Transverse colon (tissue), 4 donors: ENCODE data around the gene AP1M1.

ENCODE experiments used
- EP300 ChIP-seq: sonication (generic); formaldehyde crosslinking; IDR thresholded peaks from one replicate; pipeline ENCODE4 v1.6.1; 2017; ENCODE audit warnings: antibody characterized with exemption, low read depth
- POLR2A ChIP-seq: fragments of 450-650 bp; IDR thresholded peaks from one replicate; pipeline ENCODE4 v1.6.1; 2016; ENCODE audit warnings: antibody characterized with exemption, mild to moderate bottlenecking, moderate library complexity
- POLR2AphosphoS5 ChIP-seq, 3 donors: sonication (generic); formaldehyde crosslinking; IDR thresholded peaks; one replicate each; pipeline ENCODE4 v1.6.1; 2016; ENCODE audit warnings: antibody characterized with exemption in 3 of 3
- TF ChIP-seq, protein P1 (sequence below), 5 experiments: fragments of 200-600 bp in 3 of 5; fragments of 450-650 bp in 2 of 5; sonication (generic) in 3 of 5; IDR thresholded peaks; 1 replicate in 2 of 5; 2 replicates in 3 of 5; pipeline ENCODE4 v1.5.1; 2016 to 2017; ENCODE audit warnings: antibody characterized with exemption in 5 of 5, inconsistent platforms in 3 of 5, mild to moderate bottlenecking in 2 of 5, moderate library complexity in 1 of 5

DNA sequence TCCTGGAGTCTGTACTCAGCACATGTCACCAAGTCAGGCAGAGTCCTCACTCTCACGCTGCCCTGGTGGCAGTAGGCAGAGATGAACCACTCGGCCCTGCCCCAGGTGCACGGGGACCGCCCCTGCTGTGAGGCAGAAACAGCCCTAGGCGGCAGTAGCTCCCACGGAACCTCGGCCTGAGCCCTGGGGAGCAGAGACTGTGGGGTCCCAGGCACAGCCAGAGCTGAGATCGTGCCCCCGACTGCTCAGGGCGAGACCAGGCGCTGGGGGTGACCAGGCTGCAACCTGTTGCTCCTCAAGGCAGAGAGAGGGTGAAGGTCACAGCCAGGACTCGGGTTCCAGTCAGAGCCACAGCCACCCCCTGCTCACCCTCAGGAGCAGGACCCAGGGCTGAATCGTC lies 34.9 kb downstream of the AP1M1 start:
- TF ChIP-seq, protein P1, sequence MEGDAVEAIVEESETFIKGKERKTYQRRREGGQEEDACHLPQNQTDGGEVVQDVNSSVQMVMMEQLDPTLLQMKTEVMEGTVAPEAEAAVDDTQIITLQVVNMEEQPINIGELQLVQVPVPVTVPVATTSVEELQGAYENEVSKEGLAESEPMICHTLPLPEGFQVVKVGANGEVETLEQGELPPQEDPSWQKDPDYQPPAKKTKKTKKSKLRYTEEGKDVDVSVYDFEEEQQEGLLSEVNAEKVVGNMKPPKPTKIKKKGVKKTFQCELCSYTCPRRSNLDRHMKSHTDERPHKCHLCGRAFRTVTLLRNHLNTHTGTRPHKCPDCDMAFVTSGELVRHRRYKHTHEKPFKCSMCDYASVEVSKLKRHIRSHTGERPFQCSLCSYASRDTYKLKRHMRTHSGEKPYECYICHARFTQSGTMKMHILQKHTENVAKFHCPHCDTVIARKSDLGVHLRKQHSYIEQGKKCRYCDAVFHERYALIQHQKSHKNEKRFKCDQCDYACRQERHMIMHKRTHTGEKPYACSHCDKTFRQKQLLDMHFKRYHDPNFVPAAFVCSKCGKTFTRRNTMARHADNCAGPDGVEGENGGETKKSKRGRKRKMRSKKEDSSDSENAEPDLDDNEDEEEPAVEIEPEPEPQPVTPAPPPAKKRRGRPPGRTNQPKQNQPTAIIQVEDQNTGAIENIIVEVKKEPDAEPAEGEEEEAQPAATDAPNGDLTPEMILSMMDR (IDR thresholded peaks at IDR 0.05) = no peak
- TF ChIP-seq POLR2A (no peak), EP300 (no peak), POLR2AphosphoS5 (IDR thresholded peaks at IDR 0.05) (no peak)
